Measurements from ENCODE around the gene TMEM121B.

TMEM121B gene

GRCh38 chr22:17087498-17088131, 33.5 kb downstream of the TMEM121B start:
- Histone ChIP-seq H3K27me3 (no peaks in the 10 kb centered on the region), H3K4me1 (ENCODE audit: control insufficient read depth in 1 of 2, insufficient read depth in 1 of 2, low read depth in 1 of 2, low read length in 1 of 2) (peaks cover 59 to 74% of the 10 kb centered on the region in 2 experiments), H3K36me3 (peaks cover 19% of the 10 kb centered on the region), H3K27ac (peak overlapping the region; percentile 98), H3K9me3 (no peaks in the 10 kb centered on the region), H3K4me3 (ENCODE audit: low read depth in 1 of 2, low read length in 1 of 2) (peak overlapping the region; percentile 93 to 99)
- no peak for TF ChIP-seq CTCF (IDR thresholded peaks at IDR 0.05)

GRCh38 chr22:17086788-17087497, 34.2 kb downstream of the TMEM121B start:
- TF ChIP-seq CTCF (IDR thresholded peaks at IDR 0.05), result no peak
- Histone ChIP-seq H3K4me3 (ENCODE audit: low read depth in 1 of 2, low read length in 1 of 2) (peak overlapping the region; percentile 93 to 99), H3K4me1 (ENCODE audit: control insufficient read depth in 1 of 2, insufficient read depth in 1 of 2, low read depth in 1 of 2, low read length in 1 of 2) (peaks cover 52 to 67% of the 10 kb centered on the region in 2 experiments), H3K27me3 (no peaks in the 10 kb centered on the region), H3K36me3 (peaks cover 19% of the 10 kb centered on the region), H3K9me3 (no peaks in the 10 kb centered on the region), H3K27ac (peak overlapping the region; percentile 98)

- Histone ChIP-seq H3K4me1 (ENCODE audit: control insufficient read depth in 1 of 2, insufficient read depth in 1 of 2, low read depth in 1 of 2, low read length in 1 of 2) (peaks cover 46 to 60% of the 10 kb centered on the region in 2 experiments), H3K27ac (peak overlapping the region; percentile 98)
These were observed 34.9 kb downstream of the TMEM121B start for GRCh38 chr22:17086296-17086695.

GRCh38 chr22:17085277-17086181, 35.6 kb downstream of the TMEM121B start:
- Histone ChIP-seq H3K4me3 (ENCODE audit: low read depth in 1 of 2, low read length in 1 of 2) (peak overlapping the region; percentile 93 to 99), H3K27ac (peak overlapping the region; percentile 98), H3K9me3 (no peaks in the 10 kb centered on the region), H3K27me3 (no peaks in the 10 kb centered on the region), H3K4me1 (ENCODE audit: control insufficient read depth in 1 of 2, insufficient read depth in 1 of 2, low read depth in 1 of 2, low read length in 1 of 2) (peaks cover 38 to 53% of the 10 kb centered on the region in 2 experiments), H3K36me3 (peaks cover 19% of the 10 kb centered on the region)
- no peak for TF ChIP-seq CTCF (IDR thresholded peaks at IDR 0.05)

More at GRCh38 chr22:17086296-17086695, 34.9 kb downstream of the TMEM121B start:
- H3K9me3 ChIP-seq, result no peaks in the 10 kb centered on the region
- TF ChIP-seq CTCF (IDR thresholded peaks at IDR 0.05), result no peak
- H3K36me3 ChIP-seq, result peaks cover 19% of the 10 kb centered on the region
- H3K27me3 ChIP-seq, result no peaks in the 10 kb centered on the region
- peak overlapping the region; percentile 93 to 99 for H3K4me3 ChIP-seq (ENCODE audit: low read depth in 1 of 2, low read length in 1 of 2)

- no peaks in the 10 kb centered on the region for H3K27me3 ChIP-seq
- H3K4me3 ChIP-seq (ENCODE audit: low read depth in 1 of 2, low read length in 1 of 2), result peak within 1 kb of the TSS; percentile 93 to 99
- peak; percentile 56 for TF ChIP-seq CTCF (IDR thresholded peaks at IDR 0.05)
- peaks cover 30 to 45% of the 10 kb centered on the region in 2 experiments for H3K4me1 ChIP-seq (ENCODE audit: control insufficient read depth in 1 of 2, insufficient read depth in 1 of 2, low read depth in 1 of 2, low read length in 1 of 2)
- H3K9me3 ChIP-seq, result no peaks in the 10 kb centered on the region
- peak within 1 kb of the TSS; percentile 98 for H3K27ac ChIP-seq
- peaks cover 19% of the 10 kb centered on the region for H3K36me3 ChIP-seq
These were observed 36.4 kb downstream of the TMEM121B start, which contains the start of gene IL17RA for GRCh38 chr22:17084554-17085276. IL17RA (plus strand) TSS chr22:17085000; CDS start chr22:17085092, 92 bp downstream.

All from neutrophil (primary cell).